Lower leg skin (tissue), 4 donors: ENCODE data around the gene BLTP1. TPM values are rescaled to one million over a fixed set of nuclear protein-coding genes. Genes with fewer than 3 reads are reported as not detected.

Experiments used
- DNase-seq, 2 donors: peaks; one replicate each; pipeline ENCODE4 v3.0.0-alpha.2; 2019; ENCODE audit warnings: low spot score in 2 of 2
- H3K4me3 ChIP-seq: fragments of 200-600 bp; sonication (generic); 2 replicates; pipeline ENCODE4 v1.5.1; 2017; ENCODE audit warnings: mild to moderate bottlenecking, low read depth; ENCODE audit not compliant: poor library complexity, severe bottlenecking
- POLR2A ChIP-seq, 2 donors: fragments of 450-650 bp; IDR thresholded peaks; one replicate each; pipeline ENCODE4 v1.6.1; 2016 to 2017; ENCODE audit warnings: antibody characterized with exemption in 2 of 2, mild to moderate bottlenecking in 1 of 2, moderate library complexity in 1 of 2
- WGBS, 2 donors: methylation state at CpG; one replicate each; pipeline ENCODE4 v1.1.5; 2018; 5-methylcytosine and 5-hydroxymethylcytosine counted together
- intact Hi-C: fragments of 100-400 bp; cut with DNase I; formaldehyde crosslinking; loops from one replicate; pipeline ENCODE4 v1.15.0; 2023; ENCODE audit warnings: low total_unique reads
- total RNA-seq, 4 donors: library from RNA; depleted of rRNA; stranded (reverse); fragments of >200 nt; gene quantifications; one replicate each; pipeline ENCODE4 v1.1.0, GENCODE V29; 2016
- TF ChIP-seq, protein P1 (sequence below), 3 donors: fragments of 450-650 bp; IDR thresholded peaks; one replicate each; pipeline ENCODE4 v1.5.1; 2016; ENCODE audit warnings: antibody characterized with exemption in 3 of 3, mild to moderate bottlenecking in 3 of 3, moderate library complexity in 2 of 3

Gene BLTP1
- total RNA-seq, 4 donors from 2014 or later, result 56.6 to 92.5 (median 72.8) TPM

DNA sequence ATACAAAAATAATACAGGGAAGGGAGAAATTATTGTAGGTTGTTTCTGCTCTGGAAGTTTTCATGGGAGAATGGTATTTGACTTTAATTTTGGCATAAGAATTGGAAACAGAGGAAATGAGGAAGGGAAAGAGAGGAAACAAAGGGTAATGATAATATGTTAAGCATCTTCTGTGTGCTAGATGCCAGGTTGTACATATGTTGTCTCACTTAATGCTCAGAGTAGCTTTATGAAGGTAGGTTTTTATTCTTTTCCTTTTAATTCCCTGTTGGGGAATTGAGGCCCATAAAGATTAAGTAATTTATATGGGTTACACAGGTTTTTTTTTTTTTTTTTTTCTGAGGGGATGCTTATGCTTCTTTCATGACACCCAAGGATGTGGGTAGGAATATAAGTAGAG lies 19.2 kb downstream of the BLTP1 start:
- no peak overlapping the region for H3K4me3 ChIP-seq
- no peak for DNase-seq
- intact Hi-C loops, result no loop called here
- TF ChIP-seq, protein P1, sequence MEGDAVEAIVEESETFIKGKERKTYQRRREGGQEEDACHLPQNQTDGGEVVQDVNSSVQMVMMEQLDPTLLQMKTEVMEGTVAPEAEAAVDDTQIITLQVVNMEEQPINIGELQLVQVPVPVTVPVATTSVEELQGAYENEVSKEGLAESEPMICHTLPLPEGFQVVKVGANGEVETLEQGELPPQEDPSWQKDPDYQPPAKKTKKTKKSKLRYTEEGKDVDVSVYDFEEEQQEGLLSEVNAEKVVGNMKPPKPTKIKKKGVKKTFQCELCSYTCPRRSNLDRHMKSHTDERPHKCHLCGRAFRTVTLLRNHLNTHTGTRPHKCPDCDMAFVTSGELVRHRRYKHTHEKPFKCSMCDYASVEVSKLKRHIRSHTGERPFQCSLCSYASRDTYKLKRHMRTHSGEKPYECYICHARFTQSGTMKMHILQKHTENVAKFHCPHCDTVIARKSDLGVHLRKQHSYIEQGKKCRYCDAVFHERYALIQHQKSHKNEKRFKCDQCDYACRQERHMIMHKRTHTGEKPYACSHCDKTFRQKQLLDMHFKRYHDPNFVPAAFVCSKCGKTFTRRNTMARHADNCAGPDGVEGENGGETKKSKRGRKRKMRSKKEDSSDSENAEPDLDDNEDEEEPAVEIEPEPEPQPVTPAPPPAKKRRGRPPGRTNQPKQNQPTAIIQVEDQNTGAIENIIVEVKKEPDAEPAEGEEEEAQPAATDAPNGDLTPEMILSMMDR (IDR thresholded peaks at IDR 0.05), result no peak
- TF ChIP-seq POLR2A (IDR thresholded peaks at IDR 0.05), result no peak

DNA sequence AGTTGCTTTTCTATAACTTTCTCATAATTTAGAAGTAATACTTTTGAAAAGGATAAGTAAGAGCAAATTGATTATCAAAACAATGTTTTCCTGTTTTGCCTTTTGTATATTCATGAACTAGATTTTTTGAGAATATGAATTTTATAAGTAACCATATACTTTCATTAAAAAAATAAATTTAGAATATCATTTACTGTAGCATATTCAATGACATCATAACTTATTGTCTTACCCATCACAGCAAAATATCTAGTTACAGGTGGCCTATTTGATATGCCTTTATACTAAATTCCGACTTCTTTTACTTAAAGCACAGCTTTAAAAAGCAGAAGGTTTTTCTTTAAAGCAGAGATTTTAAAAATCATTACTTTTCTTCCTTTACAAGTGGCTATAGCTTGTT lies 20.1 kb downstream of the BLTP1 start:
- TF ChIP-seq, protein P1 (IDR thresholded peaks at IDR 0.05), result no peak
- TF ChIP-seq POLR2A (IDR thresholded peaks at IDR 0.05), result no peak
- intact Hi-C loops, result no loop called here
- WGBS, 2 donors, result 96 to 100% methylated on average over 1 of the region's 1 CpG
- no peak for DNase-seq
- no peak overlapping the region for H3K4me3 ChIP-seq

DNA sequence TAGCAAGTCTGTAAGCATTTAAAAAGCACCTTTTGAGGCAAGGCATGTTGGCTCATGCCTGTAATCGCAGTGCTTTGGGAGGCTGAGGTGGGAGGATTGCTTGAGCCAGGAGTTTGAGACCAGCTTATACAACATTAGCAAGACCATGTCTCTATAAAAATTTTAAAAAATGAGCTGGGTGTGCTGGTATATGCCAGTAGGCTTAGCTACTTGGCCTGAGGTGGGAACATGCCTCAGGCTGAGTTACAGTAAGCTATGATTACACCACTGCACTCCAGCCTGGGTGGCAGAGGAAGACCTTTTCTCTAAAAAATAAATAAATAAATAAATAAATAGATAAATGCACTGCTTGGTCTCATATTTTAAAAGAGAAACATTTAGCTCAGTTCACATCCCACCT lies 26.8 kb downstream of the BLTP1 start:
- H3K4me3 ChIP-seq, result no peak overlapping the region
- intact Hi-C loops, result no loop called here
- WGBS, 2 donors, result 91 to 96% methylated on average over 1 of the region's 1 CpG
- DNase-seq, result no peak
- no peak for TF ChIP-seq POLR2A (IDR thresholded peaks at IDR 0.05)
- TF ChIP-seq, protein P1 (IDR thresholded peaks at IDR 0.05), result no peak

DNA sequence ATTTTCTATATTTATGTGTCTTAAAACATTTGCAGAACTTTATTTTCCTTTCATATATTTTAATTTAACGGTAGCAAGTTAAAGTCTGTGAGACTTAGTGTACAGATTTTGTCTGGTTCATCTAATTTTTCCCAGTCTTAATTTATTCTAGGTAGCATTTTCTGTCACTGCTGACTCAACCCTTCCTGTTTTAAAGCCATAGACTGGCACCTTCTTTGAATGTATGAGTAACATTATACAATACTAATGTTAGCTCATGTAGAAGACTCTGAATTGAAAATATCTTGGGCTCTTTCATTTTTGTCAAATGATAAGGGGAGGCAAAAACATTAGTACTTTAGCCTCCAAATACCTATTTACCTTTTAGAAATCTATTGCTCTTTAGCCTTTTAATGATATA lies 43.6 kb downstream of the BLTP1 start:
- no peak for DNase-seq
- intact Hi-C loops, result no loop called here
- TF ChIP-seq, protein P1 (IDR thresholded peaks at IDR 0.05), result no peak
- TF ChIP-seq POLR2A (IDR thresholded peaks at IDR 0.05), result no peak
- WGBS, 2 donors, result 94 to 97% methylated on average over 1 of the region's 1 CpG
- H3K4me3 ChIP-seq, result no peak overlapping the region

Other genes starting within 250 kb of the BLTP1 start
- gene TRPC3, start 200.3 kb upstream of the BLTP1 start, total RNA-seq, result under 1 TPM; 0.06 to 0.38 (median 0.25) TPM
- gene ADAD1, start 226.7 kb downstream of the BLTP1 start, total RNA-seq, result not detected